DOHH2 (cell line): ENCODE data around the gene TRIAP1.

Experiments used
- EZH2phosphoT487 ChIP-seq: fragments of 200-600 bp; sonication (generic); IDR thresholded peaks from 2 replicates; pipeline ENCODE4 v1.6.1; 2017; ENCODE audit warnings: borderline replicate concordance, mild to moderate bottlenecking, antibody characterized with exemption, low read length, moderate library complexity, mixed read lengths
- TF ChIP-seq, protein P1 (sequence below): fragments of 200-600 bp; sonication (generic); IDR thresholded peaks from one replicate; pipeline ENCODE4 v1.5.1; 2014; ENCODE audit warnings: antibody characterized with exemption, mild to moderate bottlenecking, low read depth, low read length; ENCODE audit not compliant: poor library complexity, severe bottlenecking

DNA sequence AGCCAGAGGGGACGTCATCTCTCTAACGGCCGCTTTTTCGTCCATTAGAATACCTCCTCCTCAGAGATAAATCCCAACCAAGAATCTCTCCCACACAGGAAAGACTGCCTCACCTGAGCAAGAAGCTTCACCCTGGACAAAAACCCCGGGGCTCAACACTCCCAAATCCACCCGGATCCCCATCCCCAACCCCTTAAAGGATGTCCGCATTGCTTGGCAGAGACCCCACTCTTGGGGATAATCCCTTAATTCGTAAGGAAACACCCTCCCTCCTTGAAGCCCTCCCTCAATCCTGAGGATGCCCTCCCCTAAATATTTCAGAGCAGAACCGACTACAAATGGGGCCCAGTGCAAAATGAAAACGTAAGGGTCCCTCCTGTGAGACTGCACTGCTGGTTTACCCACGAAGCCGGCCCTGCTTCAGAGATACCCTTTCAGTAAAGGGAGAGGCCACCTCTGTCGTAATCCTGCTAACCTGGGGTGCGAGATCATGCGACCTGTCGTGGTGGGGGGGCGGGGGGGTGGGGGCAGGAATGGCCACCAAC is 49.1 kb upstream of the TRIAP1 start:
- TF ChIP-seq, protein P1, sequence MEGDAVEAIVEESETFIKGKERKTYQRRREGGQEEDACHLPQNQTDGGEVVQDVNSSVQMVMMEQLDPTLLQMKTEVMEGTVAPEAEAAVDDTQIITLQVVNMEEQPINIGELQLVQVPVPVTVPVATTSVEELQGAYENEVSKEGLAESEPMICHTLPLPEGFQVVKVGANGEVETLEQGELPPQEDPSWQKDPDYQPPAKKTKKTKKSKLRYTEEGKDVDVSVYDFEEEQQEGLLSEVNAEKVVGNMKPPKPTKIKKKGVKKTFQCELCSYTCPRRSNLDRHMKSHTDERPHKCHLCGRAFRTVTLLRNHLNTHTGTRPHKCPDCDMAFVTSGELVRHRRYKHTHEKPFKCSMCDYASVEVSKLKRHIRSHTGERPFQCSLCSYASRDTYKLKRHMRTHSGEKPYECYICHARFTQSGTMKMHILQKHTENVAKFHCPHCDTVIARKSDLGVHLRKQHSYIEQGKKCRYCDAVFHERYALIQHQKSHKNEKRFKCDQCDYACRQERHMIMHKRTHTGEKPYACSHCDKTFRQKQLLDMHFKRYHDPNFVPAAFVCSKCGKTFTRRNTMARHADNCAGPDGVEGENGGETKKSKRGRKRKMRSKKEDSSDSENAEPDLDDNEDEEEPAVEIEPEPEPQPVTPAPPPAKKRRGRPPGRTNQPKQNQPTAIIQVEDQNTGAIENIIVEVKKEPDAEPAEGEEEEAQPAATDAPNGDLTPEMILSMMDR = no peak
- no peak for TF ChIP-seq EZH2phosphoT487
